Measurements from ENCODE around the gene MADCAM1.

- no peak for TF ChIP-seq CTCF (IDR thresholded peaks at IDR 0.05; ENCODE audit: poor library complexity)
- TF ChIP-seq EZH2phosphoT487 (IDR thresholded peaks at IDR 0.05; ENCODE audit: low read depth, severe bottlenecking, unreplicated experiment): no peak
- TF ChIP-seq EZH2 (IDR thresholded peaks at IDR 0.05; ENCODE audit: borderline replicate concordance): no peak
Measured at GRCh38 chr19:517721-518597, 21.7 kb downstream of the MADCAM1 start.

Data from hepatocyte (in vitro differentiated cells).